Adrenal gland (tissue), 12 donors: ENCODE data around the gene MAN1C1. TPM values are rescaled to one million over a fixed set of nuclear protein-coding genes. Genes with fewer than 3 reads are reported as not detected.

ENCODE experiments used
- DNase-seq, 7 donors: peaks; one replicate each; pipeline ENCODE4 v3.0.0-alpha.2; 2019 to 2020
- H3K27ac ChIP-seq, 5 donors: fragments of 200-600 bp; sonication (generic) in 4 of 5; 1 replicate in 3 of 5; 2 replicates in 2 of 5; pipeline versions ENCODE4 v1.5.1 to v1.8.0; 2016 to 2020; ENCODE audit warnings: mild to moderate bottlenecking in 1 of 5
- H3K27me3 ChIP-seq: fragments of 200-600 bp; 2 replicates; pipeline ENCODE4 v1.8.0; 2021
- H3K36me3 ChIP-seq, 2 donors: fragments of 200-600 bp; replicated peaks in 1 of 2; 1 replicate in 1 of 2; 2 replicates in 1 of 2; pipeline versions ENCODE4 v1.5.1 to v1.8.0; 2018 to 2022
- H3K4me1 ChIP-seq, 2 donors: fragments of 200-600 bp; replicated peaks in 1 of 2; 1 replicate in 1 of 2; 2 replicates in 1 of 2; pipeline versions ENCODE4 v1.5.1 to v1.8.0; 2018 to 2021
- H3K4me3 ChIP-seq, 4 donors: fragments of 200-600 bp; sonication (generic) in 3 of 4; one replicate each; pipeline ENCODE4 v1.5.1; 2016 to 2018
- H3K9me3 ChIP-seq, 3 donors: fragments of 200-600 bp; sonication (generic) in 1 of 3; replicated peaks in 1 of 3; 1 replicate in 2 of 3; 2 replicates in 1 of 3; pipeline versions ENCODE4 v1.5.1 to v1.8.0; 2016 to 2021
- CTCF ChIP-seq, 6 experiments: fragments of 450-650 bp in 4 of 6; fragments of 200-600 bp in 2 of 6; sonication (generic) in 1 of 6; IDR thresholded peaks; 1 replicate in 5 of 6; 2 replicates in 1 of 6; pipeline versions ENCODE4 v1.5.1 to v1.8.0; 2016 to 2021; ENCODE audit warnings: antibody characterized with exemption in 6 of 6, mild to moderate bottlenecking in 2 of 6, moderate library complexity in 1 of 6
- POLR2A ChIP-seq, 2 donors: fragments of 450-650 bp; IDR thresholded peaks; one replicate each; pipeline ENCODE4 v1.6.1; 2017; ENCODE audit warnings: antibody characterized with exemption in 2 of 2, mild to moderate bottlenecking in 2 of 2, moderate library complexity in 1 of 2
- WGBS, 4 donors: extraction: QIAGEN DNeasy Blood & Tissue Kit in 2 of 4; methylation state at CpG; one replicate each; pipeline versions ENCODE4 v1.1.5 to v1.1.7; 2013 to 2017; 5-methylcytosine and 5-hydroxymethylcytosine counted together
- intact Hi-C, 2 donors: fragments of 100-400 bp; cut with DNase I; formaldehyde crosslinking; loops; one replicate each; pipeline versions ENCODE4 v1.14.1 to v1.15.0; 2022 to 2023
- polyA plus RNA-seq, 3 donors: library from polyadenylated mRNA; stranded (reverse); fragments of 200-250 nt in 2 of 3; fragments of 350-450 nt in 1 of 3; fragmentation: Illumina TruSeq in 1 of 3; extraction: RNeasy Lipid Tissue Mini Kit (QIAGEN cat#74804) in 1 of 3; gene quantifications; one replicate each; pipeline ENCODE4 v1.2.3, GENCODE V29; 2013 to 2014
- total RNA-seq, 9 donors: library from RNA; depleted of rRNA in 4 of 9; stranded (reverse); fragments of >200 nt in 4 of 9; fragments of 120-200 nt in 1 of 9; fragmentation: NEBNext Ultra II Directional in 1 of 9; extraction: Animal tissue kit (Norgen Biotek cat#: 25700) in 1 of 9; gene quantifications; one replicate each; pipeline versions ENCODE4 v1.1.0 to v1.2.4, GENCODE V29; 2013 to 2023
- donor health status: healthy with polysubstance abuse.
- donor health status: Bipolar disorder and iron deficiency.
- donor health status: DM: yes; HTN: yes; CAD: no.
- donor health status: DM: no; HTN: no; CAD: no.
- donor health status: DM: no; HTN: no; CAD: no.
- donor health status: DM: yes; HTN: yes; CAD: no.

MAN1C1 gene
- total and polyA plus RNA-seq, 12 donors = 2.7 to 58.7 (median 27.7) TPM

- intact Hi-C loops = no loop called here
- Histone ChIP-seq H3K36me3 (no peaks in the 10 kb centered on the region), H3K27me3 (no peaks in the 10 kb centered on the region), H3K9me3 (no peaks in the 10 kb centered on the region), H3K4me3 (no peak overlapping the region), H3K4me1 (peaks cover 0 to 10% of the 10 kb centered on the region in 2 donors), H3K27ac (no peak overlapping the region)
- no peak for TF ChIP-seq POLR2A (IDR thresholded peaks at IDR 0.05)
- no peak for TF ChIP-seq CTCF (IDR thresholded peaks at IDR 0.05)
- 92 to 95% (median 92%) methylated on average over 5 of the region's 5 CpGs for WGBS, 4 donors
- no peak for DNase-seq
These were observed 99.7 kb downstream of the MAN1C1 start for GRCh38 chr1:25716320-25716719.

DNA sequence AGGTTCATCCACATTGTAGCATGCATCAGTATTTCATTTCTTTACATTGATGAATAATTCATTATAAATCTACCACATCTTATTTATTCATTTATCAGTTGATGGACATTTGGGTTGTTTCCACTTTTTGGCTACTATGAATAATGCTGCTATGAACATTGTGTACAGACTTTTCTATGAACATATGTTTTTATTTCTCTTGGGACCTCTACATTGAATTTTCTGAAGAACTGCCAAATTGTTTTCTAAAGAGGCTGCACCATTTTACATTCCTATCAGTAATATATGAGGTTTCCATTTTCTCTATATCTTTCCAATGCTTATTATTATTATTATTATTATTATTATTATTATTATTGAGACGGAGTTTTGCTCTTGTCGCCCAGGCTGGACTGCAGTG lies 102.1 kb downstream of the MAN1C1 start:
- Histone ChIP-seq H3K4me1 (no peaks in the 10 kb centered on the region), H3K4me3 (no peak overlapping the region), H3K27ac (no peak overlapping the region), H3K27me3 (no peaks in the 10 kb centered on the region), H3K36me3 (no peaks in the 10 kb centered on the region), H3K9me3 (no peaks in the 10 kb centered on the region)
- WGBS, 4 donors = 80 to 95% (median 89%) methylated on average over 2 of the region's 2 CpGs
- DNase-seq = no peak
- TF ChIP-seq POLR2A (IDR thresholded peaks at IDR 0.05) (no peak), CTCF (IDR thresholded peaks at IDR 0.05) (no peak)
- intact Hi-C loops = no loop called here

- Histone ChIP-seq H3K27ac (no peak overlapping the region), H3K4me3 (no peak overlapping the region), H3K27me3 (no peaks in the 10 kb centered on the region), H3K4me1 (no peaks in the 10 kb centered on the region), H3K36me3 (no peaks in the 10 kb centered on the region), H3K9me3 (no peaks in the 10 kb centered on the region)
- 49 to 59% (median 58%) methylated on average over 5 of the region's 5 CpGs for WGBS, 4 donors
- DNase-seq = no peak
- TF ChIP-seq POLR2A (IDR thresholded peaks at IDR 0.05) (no peak), CTCF (IDR thresholded peaks at IDR 0.05) (no peak)
- intact Hi-C loops = no loop called here
These were observed 104.0 kb downstream of the MAN1C1 start for GRCh38 chr1:25720624-25721023.

- H3K36me3 ChIP-seq = no peaks in the 10 kb centered on the region
- intact Hi-C loops = no loop called here
These were observed 106.8 kb downstream of the MAN1C1 start for GRCh38 chr1:25723250-25723880.

GRCh38 chr1:25724201-25724600 lies 107.6 kb downstream of the MAN1C1 start:
- Histone ChIP-seq H3K4me1 (peaks cover 0 to 18% of the 10 kb centered on the region in 2 donors), H3K4me3 (no peak overlapping the region), H3K27ac (no peak overlapping the region), H3K27me3 (no peaks in the 10 kb centered on the region), H3K36me3 (no peaks in the 10 kb centered on the region), H3K9me3 (no peaks in the 10 kb centered on the region)
- DNase-seq = no peak
- intact Hi-C loops = no loop called here
- WGBS, 4 donors = 93 to 98% (median 96%) methylated on average over 6 to 7 of the region's 7 CpGs
- TF ChIP-seq CTCF (IDR thresholded peaks at IDR 0.05) (no peak), POLR2A (IDR thresholded peaks at IDR 0.05) (no peak)

More at GRCh38 chr1:25723250-25723880, 106.8 kb downstream of the MAN1C1 start:
- no peak overlapping the region for H3K4me3 ChIP-seq
- TF ChIP-seq POLR2A (IDR thresholded peaks at IDR 0.05) = no peak
- no peak for DNase-seq
- no peak overlapping the region for H3K27ac ChIP-seq
- no peaks in the 10 kb centered on the region for H3K9me3 ChIP-seq
- no peaks in the 10 kb centered on the region for H3K27me3 ChIP-seq
- 88 to 93% (median 91%) methylated on average over 4 of the region's 4 CpGs for WGBS, 4 donors
- peaks cover 0 to 14% of the 10 kb centered on the region in 2 donors for H3K4me1 ChIP-seq
